Chondrocyte (in vitro differentiated cells): ENCODE data around the gene ZNF830. TPM values are rescaled to one million over a fixed set of nuclear protein-coding genes. Genes with fewer than 3 reads are reported as not detected.

Experiments used
- DNase-seq: peaks from one replicate; pipeline ENCODE4 v3.0.0; 2021; ENCODE audit warnings: mixed read lengths, low spot score
- H3K27ac Mint-ChIP-seq: one replicate; pipeline ENCODE4 v1.8.0; 2021; ENCODE audit warnings: mild to moderate bottlenecking, moderate library complexity, mixed read lengths; ENCODE audit not compliant: unreplicated experiment
- H3K27me3 Mint-ChIP-seq: 2 replicates; pipeline ENCODE4 v1.8.0; 2021; ENCODE audit warnings: low read depth, mixed read lengths
- H3K36me3 Mint-ChIP-seq: 2 replicates; pipeline ENCODE4 v1.8.0; 2021; ENCODE audit warnings: low read depth, mixed read lengths
- H3K4me1 Mint-ChIP-seq: 2 replicates; pipeline ENCODE4 v1.8.0; 2021; ENCODE audit warnings: low read depth, mild to moderate bottlenecking, mixed read lengths
- H3K4me3 Mint-ChIP-seq: one replicate; pipeline ENCODE4 v1.8.0; 2021; ENCODE audit warnings: mild to moderate bottlenecking, moderate library complexity, mixed read lengths; ENCODE audit not compliant: unreplicated experiment
- H3K9me3 Mint-ChIP-seq: 2 replicates; pipeline ENCODE4 v1.8.0; 2021; ENCODE audit warnings: low read depth, mixed read lengths
- CTCF ChIP-seq: fragments of 200-600 bp; sonication (generic); IDR thresholded peaks from 2 replicates; pipeline ENCODE4 v1.5.0; 2021; ENCODE audit warnings: antibody characterized with exemption, mild to moderate bottlenecking, moderate library complexity
- total RNA-seq: library from RNA; stranded (reverse); gene quantifications from 3 replicates; pipeline ENCODE4 v1.2.1, GENCODE V29; 2021

ZNF830 gene
- total RNA-seq, 1 donor from 2014 or later = 12.3 TPM

- DNase-seq = no peak
- Mint-ChIP-seq H3K4me3 (no peak overlapping the region), H3K27me3 (no peaks in the 10 kb centered on the region), H3K36me3 (peaks cover 14% of the 10 kb centered on the region), H3K27ac (no peak overlapping the region), H3K9me3 (no peaks in the 10 kb centered on the region), H3K4me1 (peaks cover 16% of the 10 kb centered on the region)
- no peak for TF ChIP-seq CTCF
Measured at GRCh38 chr17:35006345-35006744, 45.0 kb downstream of the ZNF830 start.

DNA sequence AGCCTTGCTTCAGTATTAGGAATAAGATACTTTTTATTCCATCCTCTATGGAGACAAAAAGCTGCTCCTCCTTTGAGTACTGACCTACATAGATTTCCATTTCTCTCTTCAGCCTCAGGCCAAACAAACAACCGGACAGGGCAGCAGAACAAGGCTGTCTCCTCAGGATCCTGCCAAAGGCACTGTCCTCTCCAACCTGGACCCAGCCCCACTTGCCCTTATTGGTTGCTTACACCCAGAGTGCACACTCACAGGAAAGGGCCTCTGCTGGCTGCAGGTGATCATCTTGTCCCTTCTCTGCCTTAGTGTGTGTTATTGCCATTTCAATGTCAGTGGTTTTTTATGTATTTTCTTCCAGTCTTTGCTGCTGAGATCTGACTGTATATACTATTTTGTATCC, 45.6 kb downstream of the ZNF830 start:
- no peak for DNase-seq
- no peak for TF ChIP-seq CTCF
- Mint-ChIP-seq H3K27ac (no peak overlapping the region), H3K9me3 (no peaks in the 10 kb centered on the region), H3K36me3 (peaks cover 15% of the 10 kb centered on the region), H3K27me3 (no peaks in the 10 kb centered on the region), H3K4me3 (no peak overlapping the region), H3K4me1 (peaks cover 14% of the 10 kb centered on the region)

GRCh38 chr17:35010093-35010492, 48.8 kb downstream of the ZNF830 start:
- Mint-ChIP-seq H3K27me3 (no peaks in the 10 kb centered on the region), H3K9me3 (no peaks in the 10 kb centered on the region), H3K4me3 (no peak overlapping the region), H3K27ac (no peak overlapping the region), H3K4me1 (peaks cover 3% of the 10 kb centered on the region), H3K36me3 (peaks cover 13% of the 10 kb centered on the region)
- no peak for DNase-seq
- TF ChIP-seq CTCF = no peak

DNA sequence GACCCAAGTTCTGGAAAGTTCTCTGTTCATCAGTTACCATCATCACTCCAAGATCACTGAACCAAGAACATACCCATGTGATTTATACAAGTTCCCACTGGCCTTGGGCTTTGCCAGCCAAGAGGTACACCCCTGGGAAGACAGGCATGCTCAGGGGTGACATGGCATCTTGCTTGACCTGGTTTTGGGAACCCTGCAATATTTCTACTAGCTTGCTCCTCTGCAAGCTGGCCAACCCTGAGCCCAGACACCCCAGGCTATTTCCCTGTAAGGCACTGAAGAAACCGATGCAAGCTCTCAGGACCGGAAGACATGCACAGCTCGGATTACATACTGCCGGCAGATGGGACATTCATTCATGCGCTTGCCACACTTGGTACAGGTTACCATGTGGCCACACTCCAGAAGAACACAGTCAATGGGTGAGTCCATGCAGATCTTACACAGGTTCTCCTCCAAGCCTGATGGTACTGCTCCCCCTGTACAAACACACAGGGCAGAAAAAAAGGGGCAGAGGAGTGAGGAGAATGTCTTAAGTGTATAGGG, 50.4 kb downstream of the ZNF830 start:
- Mint-ChIP-seq H3K9me3 (no peaks in the 10 kb centered on the region), H3K4me3 (no peak overlapping the region), H3K36me3 (peaks cover 22% of the 10 kb centered on the region), H3K27me3 (no peaks in the 10 kb centered on the region), H3K4me1 (peaks cover 3% of the 10 kb centered on the region), H3K27ac (no peak overlapping the region)
- TF ChIP-seq CTCF = no peak
- DNase-seq = no peak

Other genes with a start within 250 kb of the ZNF830 start
- gene CCT6B, start 80 bp upstream of the ZNF830 start, total RNA-seq = 2.1 to 3.0 TPM (median 2.1 TPM) in 3 replicates
- 26.0 to 40.4 TPM (median 28.8 TPM) in 3 replicates for gene LIG3, start 19.0 kb downstream of the ZNF830 start, total RNA-seq
- 11.1 to 16.5 TPM (median 14.0 TPM) in 3 replicates for gene RFFL, start 102.2 kb downstream of the ZNF830 start, total RNA-seq
- 11.1 to 13.4 TPM (median 11.2 TPM) in 3 replicates for gene RAD51D, start 158.3 kb downstream of the ZNF830 start, total RNA-seq
- not detected in 3 replicates for gene FNDC8, start 160.1 kb downstream of the ZNF830 start, total RNA-seq
- 10.2 to 12.7 TPM (median 12.0 TPM) in 3 replicates for gene NLE1, start 180.8 kb downstream of the ZNF830 start, total RNA-seq
- gene UNC45B, start 186.3 kb downstream of the ZNF830 start, total RNA-seq = not detected in 3 replicates
- gene SLC35G3, start 232.9 kb downstream of the ZNF830 start, total RNA-seq = not detected in 3 replicates